GM18526 (cell line): Measurements from ENCODE around the gene MPP7.

Experiments
- POLR2A ChIP-seq: IDR thresholded peaks from 3 replicates; pipeline ENCODE4 v1.6.1; 2011; ENCODE audit not compliant: insufficient read length; ENCODE audit errors: extremely low read depth

The MPP7 gene

DNA sequence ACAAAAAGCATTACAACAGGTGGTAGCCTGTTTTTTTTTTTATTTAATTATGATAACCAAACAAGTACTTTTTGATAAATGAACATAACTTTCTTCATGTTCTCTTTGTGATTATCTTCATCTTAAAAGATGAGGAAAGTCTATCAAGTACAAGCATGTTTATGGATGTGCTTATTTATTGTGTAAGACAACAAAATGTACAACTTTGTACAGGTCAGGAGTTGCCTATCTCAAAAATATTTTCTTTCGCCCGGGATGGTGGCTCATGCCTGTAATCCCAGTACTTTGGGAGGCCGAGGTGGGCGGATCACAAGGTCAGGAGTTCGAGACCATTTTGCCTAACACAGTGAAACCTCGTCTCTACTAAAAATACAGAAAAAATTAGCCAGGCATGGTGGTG is 17.0 kb downstream of the MPP7 start:
- no peak for TF ChIP-seq POLR2A

DNA sequence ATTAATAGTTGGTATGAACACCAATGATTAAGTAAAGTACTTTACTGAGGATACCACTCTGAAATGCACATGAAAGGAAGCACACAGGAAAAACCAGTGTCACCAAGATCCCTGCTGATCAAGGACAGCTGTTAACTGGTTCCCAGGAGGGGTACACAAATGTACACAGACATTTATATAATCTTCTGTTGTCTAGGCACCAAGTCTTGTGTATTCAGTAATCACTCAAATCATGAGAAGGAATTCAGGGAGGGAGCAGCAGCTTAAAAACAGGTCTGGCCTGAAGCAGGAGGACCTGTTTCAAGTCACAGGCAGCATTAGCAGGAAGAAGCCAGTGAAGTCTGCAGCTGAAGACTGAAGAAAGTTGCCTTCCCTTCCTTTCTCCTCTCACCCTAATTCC is 18.7 kb downstream of the MPP7 start:
- TF ChIP-seq POLR2A, result no peak

DNA sequence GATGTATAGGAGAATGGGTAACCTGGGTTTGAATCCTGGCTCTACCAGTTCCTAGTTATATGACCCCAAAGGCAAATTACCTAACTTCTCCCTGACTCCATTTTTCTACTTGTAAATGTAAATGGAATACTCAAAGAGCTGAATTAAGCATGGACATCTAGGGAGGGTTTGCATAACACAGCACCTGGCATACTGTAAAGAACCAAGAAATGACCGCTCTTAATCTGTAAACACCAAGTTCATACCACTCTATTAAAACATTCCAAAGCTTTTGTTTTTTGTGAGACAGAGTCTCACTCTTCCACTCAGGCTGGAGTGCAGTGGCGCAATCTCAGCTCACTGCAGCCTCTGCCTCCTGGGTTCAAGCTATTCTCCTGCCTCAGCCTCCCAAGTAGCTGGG is 19.6 kb downstream of the MPP7 start:
- no peak for TF ChIP-seq POLR2A

DNA sequence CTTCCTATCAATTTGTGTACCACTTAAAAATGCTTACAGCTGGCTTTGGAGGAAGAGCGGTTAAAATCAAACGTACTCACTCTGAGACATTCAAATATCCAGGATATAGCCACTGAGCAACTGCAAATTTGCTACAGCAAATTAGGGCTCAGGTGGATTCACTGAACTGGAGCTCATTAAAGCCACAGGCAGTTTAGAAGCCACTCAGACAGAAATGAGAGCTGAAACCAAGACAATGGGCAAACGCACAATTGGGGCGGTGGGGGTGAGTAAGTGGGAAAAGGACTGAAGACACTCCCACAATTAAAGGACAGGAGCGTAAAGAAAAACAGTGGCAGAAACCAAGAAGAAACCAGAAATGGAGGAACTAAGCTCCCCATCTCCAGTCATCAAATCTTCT is 20.5 kb downstream of the MPP7 start:
- TF ChIP-seq POLR2A, result no peak

DNA sequence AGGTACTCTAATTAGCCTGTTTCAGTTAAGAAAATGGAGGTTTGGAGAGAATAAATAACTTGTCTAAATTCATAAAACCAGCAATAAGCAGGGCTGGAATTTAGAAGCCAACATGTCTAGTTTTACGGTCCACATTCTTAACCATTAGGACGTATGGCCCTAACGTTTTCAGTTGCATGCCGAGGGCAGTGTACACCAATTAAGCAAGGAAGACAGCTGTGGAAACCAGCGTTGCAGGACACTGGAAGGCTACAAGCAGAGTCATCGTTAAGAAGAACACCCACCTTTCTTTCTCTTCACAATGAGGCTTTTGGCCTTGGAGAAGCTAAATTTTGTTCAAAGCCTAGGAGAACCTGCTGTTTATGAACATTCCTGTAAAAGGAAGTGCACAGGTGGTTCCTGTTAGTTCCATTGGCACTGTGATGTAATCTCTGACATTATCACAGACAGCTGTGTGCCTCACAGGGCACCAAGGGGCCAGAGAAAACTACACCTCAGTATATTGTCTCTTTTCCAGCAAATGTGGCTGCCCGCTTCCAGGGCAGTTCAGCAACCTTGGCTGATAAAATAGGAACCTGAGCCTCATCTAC is 21.0 kb downstream of the MPP7 start:
- TF ChIP-seq POLR2A, result no peak

DNA sequence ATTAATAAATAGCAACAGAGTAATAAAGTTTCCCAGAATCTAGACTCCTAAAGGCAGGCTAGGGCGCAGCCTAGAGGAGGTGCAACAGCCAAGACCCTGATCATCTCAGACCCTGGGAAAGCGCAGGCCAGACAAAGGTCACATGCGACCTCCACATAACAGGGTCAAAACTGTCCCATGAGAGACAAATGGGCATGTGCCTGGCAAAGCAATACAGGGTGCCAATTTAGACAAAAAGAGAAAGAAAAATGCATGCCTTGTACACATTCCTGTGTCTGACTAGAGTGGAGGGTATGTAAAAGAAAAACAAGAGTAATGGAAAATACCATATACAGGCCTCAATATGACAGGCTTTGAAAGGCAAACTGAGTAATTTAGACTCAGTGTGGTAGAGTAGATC is 22.2 kb downstream of the MPP7 start:
- TF ChIP-seq POLR2A, result no peak

DNA sequence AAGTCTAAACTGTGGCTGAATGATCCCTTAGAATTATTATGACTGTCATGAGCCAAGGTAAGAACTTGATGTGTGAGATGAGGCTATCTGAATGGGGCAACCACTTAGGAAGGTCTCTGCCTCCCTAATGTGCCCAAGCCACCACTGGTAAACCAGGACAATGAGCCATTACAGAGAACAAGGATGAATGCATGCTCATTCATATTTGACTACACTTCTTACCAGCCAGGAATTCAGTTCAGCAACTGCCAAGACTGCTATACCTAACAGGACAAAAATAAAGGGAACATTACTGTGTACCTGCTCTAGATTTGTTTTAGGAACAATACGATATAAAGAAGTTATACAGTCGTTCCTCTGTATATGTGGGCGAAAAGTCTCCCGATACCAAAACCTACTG is 23.0 kb downstream of the MPP7 start:
- TF ChIP-seq POLR2A, result no peak

DNA sequence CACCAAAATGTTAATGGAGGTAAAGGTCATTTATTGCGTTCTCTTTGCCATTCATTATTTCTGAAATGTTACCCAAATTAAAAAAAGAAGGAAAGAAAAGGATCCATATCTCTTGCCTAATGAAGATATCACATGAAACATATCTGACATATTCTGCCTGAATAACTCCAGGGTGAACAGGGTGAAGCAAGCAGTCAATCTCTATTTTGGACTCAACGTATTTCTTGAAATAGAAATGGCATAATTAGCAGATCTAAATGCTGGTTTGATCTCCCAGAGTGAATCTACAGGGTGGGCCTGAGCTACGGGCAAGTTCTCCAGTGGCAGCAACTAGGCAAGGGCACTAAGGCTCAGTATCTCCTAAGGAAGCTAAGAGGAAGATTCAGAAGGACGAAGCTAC is 24.0 kb downstream of the MPP7 start:
- TF ChIP-seq POLR2A, result no peak

DNA sequence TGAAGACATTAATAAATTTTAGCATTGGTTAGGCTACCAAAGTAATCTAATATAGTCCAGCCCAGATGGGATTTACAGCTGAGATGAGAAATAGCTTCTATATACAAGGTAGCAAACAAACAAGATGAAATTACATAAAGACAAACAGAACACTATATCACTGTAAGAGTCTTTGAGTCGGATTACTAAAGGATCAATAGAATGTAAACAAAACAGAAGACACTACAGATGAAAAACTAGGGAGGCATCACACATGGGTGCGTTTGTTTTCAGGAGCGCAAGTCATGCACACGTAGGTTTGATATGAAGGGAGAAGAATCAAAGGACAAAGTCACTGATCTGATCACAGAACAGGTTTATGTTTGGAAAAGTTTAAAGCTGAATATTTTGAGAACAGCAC is 26.5 kb downstream of the MPP7 start:
- no peak for TF ChIP-seq POLR2A

DNA sequence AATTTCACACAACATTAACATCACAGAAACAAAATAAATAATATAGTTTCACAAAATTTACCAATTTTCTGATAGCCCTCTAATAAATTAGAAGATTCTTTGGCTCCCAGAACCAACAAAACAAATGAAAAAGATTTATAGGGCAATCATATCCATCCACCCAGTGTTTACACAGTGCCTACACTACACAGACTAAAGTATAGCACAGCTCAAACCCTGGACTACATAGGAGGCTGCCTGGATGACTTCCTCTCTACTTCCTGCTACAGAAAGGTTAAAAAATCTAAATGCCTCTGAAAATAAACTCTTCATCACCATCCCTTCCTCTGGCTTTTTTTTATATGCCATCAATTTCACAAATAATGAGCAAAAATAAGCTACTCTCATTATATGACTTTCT is 28.4 kb downstream of the MPP7 start:
- no peak for TF ChIP-seq POLR2A

DNA sequence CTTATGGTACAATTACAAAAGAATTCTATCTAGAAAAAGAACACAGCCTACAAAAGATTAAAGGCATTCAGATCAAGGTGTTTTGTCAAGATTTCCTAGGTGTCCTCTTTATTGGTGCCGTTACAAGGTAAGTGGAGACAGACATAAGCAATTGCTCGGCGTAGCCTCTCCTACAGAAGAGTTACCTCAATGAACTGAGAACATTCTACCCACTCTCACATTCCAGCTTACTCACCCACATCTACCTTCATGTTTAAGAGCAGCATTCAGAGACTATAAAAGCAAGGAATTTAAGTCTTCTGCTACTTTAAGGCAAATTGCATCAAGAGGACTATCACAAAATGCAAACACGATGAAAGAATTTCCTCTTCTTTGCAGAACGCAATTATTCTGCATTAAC is 29.5 kb downstream of the MPP7 start:
- TF ChIP-seq POLR2A, result no peak

DNA sequence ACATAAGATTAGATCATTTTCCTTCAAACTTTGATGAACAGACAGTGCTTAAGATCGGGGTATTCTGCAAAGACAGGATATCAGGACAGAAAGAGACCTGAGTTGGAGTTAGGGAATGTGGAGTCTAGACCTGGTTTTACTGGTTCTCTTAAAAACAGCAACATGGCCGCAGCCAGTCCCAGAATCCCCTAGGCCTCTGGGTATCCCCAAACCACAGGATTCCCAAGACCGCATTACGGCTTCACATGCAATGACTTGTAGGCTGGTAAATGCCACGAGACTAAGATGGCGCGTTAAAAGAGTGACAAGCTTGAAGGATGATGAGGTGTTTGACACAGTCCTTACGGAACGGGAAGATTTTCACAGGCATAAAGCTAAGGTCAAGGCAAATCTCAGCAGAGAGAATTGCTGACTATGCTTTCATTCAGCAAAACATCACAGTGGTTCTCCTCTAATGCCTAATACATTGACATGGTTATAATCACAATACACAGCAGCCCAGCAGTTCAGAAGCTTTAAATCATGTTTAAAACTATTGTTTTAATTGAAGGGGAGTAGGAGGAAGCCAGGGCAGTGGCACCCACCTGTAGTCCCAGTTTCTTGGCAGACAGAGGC is 32.9 kb downstream of the MPP7 start:
- TF ChIP-seq POLR2A, result no peak

DNA sequence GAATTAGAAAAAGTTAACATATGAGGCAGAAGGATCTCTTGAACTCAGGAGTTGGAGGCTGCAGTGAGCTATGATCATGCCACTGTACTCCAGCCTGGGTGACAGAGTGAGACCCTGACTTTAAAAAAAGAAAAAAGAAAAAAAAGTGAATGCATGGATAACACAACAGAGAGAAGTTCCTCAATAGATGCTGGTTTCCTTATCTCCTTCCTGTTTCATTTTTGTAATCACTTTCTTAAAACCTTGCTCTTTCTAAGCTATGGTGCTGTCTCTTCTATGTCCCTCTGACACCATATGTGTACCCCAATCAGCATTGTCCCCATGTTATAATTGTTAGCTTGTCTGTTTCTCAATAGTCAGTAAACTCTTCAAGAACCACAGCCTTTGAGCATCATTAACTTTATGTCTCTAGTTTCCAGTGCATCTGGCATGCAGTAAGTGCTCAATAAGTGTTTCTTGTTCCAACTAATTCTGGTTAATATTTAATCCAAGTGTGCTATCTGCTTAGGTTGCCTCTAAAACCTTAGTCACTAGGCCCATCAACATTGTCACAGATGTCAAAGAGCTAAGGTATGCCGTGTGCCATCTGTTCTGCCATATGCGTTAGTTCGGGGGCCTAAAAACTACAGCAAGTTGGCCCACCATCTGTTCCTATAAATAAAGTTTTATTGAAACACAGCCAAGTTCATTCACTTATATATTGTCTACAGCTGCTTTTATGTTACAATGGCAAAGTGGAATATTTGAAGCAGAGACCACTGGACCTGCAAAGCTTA is 36.2 kb downstream of the MPP7 start:
- TF ChIP-seq POLR2A, result no peak

DNA sequence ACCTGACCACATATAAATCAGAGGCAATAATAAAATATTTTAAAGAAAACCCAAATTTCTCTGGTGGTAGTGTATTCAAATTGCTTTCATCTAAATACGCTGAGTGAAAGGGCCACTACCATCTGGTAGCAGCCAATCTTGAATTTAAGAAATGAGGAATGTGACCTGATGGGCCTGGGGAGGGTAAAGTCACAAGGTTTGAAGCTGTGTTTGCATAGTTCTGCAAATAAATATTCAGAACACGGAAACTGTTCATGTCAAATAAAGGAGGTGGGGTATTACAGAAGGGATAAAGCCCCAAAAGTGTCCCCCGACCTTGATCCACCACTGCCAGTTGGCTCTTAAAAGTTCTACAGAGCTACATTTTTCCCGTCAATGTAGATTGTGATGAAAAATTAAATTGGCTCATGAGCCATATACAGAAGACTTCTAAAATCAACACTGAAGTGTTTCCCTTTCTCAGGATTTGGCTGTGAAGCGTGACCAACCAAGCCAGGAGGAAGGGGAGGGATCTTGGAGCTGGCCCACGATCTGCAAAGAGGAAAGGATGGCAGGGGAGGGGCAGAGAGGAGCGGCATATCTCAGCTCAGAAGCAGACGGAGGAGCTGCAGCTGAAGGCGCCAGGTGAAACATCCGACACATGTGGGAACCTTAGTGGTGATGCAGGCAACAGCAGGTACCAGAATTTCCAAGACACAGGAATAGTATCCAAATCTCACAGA is 39.6 kb downstream of the MPP7 start:
- no peak for TF ChIP-seq POLR2A

DNA sequence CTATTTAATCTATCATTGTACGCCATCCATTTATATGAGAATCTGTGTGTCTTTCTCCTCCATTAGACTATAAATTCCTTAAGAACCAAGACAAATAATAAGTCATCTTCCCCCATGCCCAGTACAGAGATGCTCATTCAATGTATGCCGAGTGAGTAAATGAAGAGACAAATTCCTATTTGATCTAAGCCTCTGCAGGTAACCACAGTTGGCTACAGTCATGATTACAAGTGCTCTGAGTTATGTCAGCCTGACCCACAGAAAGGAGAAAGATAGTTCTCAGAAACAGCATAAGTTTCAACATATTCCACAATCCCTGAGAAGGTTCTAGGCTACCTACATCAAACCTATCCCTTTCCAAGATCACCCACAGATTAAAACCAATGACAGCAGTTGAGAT is 46.1 kb downstream of the MPP7 start:
- TF ChIP-seq POLR2A, result no peak
